Peyer's patch (tissue), 4 donors: ENCODE results near the gene POC1A.

Source experiments
- CTCF ChIP-seq, 6 experiments: fragments of 450-650 bp in 4 of 6; fragments of 200-600 bp in 2 of 6; sonication (generic) in 1 of 6; IDR thresholded peaks; one replicate each; pipeline ENCODE4 v1.5.1; 2017 to 2019; ENCODE audit warnings: antibody characterized with exemption in 6 of 6, mild to moderate bottlenecking in 3 of 6, moderate library complexity in 1 of 6
- POLR2A ChIP-seq, 2 donors: fragments of 450-650 bp; IDR thresholded peaks; one replicate each; pipeline ENCODE4 v1.5.1; 2017; ENCODE audit warnings: antibody characterized with exemption in 2 of 2, mild to moderate bottlenecking in 2 of 2, moderate library complexity in 2 of 2

GRCh38 chr3:52063026-52063723, 91.0 kb downstream of the POC1A start:
- TF ChIP-seq CTCF (IDR thresholded peaks at IDR 0.05) (no peak), POLR2A (IDR thresholded peaks at IDR 0.05) (no peak)
